HTR-8/SVneo (cell line): Measurements from ENCODE around the gene ABCB8.

ENCODE experiments used
- DNase-seq: peaks from one replicate; pipeline ENCODE4 v3.0.0; 2011; ENCODE audit warnings: low spot score, mixed read lengths; ENCODE audit not compliant: insufficient read length
- FAIRE-seq: peaks from 2 replicates; lab custom pipeline; 2011; peaks lifted over from hg19 to GRCh38; lab: Jason Lieb, UNC

Gene ABCB8

DNA sequence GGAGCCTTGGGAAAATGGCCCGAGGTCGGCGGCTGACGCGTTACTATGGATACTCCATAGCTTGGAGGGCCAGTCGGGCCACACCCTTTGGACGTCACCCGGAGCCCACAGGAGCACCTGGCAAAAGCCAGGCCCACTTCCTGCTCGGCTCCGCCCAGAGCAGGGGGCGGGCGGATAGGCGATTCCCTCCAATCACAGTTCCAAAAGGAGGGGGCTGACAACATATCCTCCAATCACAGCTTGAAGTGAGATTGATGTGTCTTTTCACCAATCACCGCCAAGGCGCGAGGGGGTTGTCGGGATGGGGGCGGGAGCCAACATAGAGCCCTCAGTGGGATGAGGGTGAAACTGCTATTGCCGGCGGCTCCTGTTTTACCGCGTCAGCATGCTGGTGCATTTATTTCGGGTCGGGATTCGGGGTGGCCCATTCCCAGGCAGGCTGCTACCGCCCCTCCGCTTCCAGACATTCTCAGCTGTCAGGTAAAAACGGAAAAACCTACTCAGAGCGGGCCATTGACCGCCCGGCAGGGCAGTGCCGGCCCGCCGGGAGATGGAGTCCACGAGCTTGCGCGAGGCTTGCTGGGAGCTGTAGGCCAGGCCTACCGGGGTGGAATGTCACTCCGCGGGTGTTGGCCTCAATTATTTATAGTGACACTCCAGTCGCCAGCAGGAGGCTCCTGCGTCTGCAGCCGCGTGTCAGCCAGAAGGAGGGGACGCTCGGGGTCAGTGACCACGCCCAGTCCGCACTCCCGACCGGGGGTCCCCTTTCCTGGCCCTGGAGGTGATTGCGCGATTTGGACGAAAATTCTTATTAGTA, at the start of gene ABCB8:
Gene ABCB8, plus strand, starts transcription at position 320 of the 817 bp plus-strand sequence. Its CDS starts 66 bp downstream, at position 386.
- FAIRE-seq (peak; percentile 26), DNase-seq (peak; percentile 99)

DNA sequence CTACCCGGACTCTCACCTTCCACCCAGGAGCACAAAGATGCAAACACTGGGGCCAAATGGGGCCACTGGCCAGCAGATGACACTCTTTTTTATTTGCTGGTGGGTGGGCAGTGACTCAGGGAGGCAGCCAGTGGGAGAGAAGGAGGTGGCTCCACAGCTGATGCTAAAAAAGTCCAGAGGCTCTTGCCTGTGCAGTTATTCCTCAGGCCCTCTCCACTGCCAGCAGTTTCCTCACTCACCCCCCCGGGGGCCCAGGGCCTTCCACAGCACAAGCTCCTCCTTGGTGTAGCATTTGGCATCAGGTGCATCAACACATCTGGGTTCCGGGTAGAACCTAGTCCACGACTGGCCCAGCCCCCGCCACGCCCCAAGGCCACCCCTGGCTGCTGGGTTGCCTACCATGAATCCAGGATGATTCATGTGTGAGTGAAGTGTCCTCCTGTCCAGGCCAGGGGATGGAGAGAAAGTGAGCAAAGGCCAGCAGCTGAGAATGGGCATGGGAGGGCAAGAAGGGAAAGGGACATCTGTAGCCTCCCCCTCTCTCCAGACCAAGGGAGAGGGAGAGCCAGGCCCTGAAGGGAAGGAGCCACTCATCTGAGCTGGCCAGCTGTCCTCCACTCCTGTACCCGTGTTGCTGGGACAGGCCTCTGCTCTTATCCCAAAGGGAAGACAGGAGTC, 48.4 kb upstream of the ABCB8 start:
- DNase-seq: no peak
- FAIRE-seq: no peak

DNA sequence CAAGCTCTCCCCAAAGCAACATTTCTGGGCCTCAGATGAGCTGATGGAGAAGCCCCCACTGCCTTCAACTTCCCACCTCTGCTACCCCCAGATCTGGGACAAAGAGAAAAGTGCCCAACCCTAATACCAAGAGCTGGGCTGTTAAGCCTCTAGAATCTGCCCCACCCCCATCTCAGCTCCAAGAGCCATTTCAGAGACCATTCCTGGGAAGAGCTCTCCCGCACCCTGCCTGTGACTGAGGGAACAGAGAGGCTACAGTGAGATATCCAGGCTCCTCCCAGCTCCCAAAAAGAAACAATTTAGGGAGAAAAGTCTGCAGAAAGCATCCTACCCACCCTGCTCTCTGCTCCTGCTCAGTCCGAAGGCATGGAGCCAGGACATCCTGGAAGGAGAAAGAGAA, 47.6 kb upstream of the ABCB8 start:
- no peak for DNase-seq
- FAIRE-seq: no peak

DNA sequence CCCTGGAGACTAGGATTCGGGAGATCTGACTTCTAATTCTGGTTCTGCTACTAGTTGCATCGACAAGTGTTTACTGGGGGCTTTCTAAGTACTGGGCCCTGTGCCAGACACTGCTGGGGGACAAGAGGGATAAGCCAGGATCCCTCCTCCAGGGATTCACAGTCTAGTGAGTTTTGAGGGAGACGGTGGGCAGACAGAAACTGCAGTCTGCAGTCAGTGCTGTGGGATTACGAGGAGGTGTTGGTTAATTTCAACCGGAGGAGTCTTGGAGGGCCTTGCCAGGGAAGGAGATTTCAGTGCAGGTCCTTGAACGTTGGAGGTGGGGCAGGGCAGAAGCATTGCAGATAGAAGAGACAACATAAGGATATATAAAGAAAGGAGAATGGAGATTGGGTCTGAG, 46.6 kb upstream of the ABCB8 start:
- no peak for FAIRE-seq
- DNase-seq: no peak

DNA sequence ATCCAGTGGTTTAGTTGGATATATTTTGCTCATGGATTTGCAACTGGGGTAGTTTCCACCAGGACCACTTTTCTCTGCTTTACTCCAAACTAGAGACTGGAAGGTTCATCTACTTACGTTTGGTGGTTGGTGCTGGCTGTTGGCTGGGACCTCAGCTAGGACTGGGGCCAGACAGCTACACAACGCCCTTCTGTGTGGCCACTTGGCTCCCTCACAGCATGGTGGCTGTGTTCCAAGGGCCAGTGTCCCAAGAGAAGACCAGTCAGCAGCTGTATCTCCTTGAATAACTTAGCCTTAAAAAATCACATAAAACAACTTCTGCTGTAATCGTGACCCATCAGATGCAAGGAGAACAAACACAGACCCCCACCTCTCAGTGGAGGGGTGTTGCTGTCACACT, 45.9 kb upstream of the ABCB8 start:
- DNase-seq (no peak), FAIRE-seq (no peak)

DNA sequence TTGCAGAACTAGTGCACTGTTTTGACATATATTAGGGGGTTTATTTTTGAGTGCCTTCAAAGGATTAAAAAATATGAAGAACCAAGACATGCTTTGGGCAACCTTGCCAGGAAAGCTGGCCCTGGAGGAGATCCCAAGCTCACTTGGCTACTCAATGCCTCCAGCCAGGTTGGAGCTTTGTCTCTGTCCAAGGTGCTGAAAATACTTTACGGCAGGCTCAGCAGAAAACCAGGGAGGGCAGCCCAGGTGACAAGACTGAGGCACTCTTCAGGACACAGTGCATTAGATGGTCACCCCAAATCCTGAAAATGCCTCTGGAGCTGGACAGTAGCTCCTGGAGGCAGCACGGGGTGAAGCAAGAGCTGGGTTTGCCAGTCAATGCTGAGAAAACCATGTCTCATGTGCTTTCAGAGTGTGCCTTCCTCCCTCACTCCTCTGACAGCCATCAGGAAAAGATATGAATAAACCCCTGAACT, 44.3 kb upstream of the ABCB8 start:
- DNase-seq: no peak
- FAIRE-seq: no peak

DNA sequence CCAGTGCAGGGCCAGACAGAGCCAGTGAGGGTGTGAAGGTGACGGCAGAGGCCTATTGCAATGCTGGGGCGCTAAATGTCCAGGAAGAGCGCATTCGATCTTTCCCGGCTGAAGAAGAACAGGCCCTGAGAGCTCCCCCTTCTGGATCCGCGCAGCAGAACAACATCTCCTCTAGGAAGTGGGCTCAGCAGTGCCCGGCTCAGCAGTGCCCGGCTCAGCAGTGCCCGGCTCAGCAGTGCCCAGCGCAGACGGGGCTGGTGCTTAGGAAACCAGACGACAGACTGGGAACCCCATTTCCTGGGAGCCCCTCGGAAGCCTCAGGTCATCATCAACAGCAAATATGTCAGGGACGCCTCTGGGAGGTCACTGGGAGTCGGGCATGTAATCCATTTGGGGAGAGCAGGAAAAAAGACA, 42.1 kb upstream of the ABCB8 start:
- DNase-seq: peak; percentile 33
- no peak for FAIRE-seq

DNA sequence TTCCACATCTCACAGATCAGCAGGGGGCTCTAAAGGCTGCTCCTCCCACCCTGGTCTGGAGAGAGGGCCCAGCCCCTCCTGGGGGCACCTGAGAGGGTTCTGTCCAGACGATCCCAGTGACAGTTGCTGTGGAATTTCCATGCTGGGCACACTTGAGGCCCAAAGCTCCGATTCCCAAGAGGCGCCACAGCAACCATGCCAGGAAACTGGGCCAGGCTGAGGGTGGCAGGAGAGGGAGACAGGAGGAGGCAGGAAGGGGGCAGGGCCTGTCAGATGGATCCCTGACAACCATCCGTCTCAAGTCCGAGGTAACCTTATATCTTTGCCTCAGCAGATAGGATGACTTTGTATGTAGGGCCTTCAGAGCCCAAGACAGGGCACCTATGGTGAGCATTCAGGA, 41.7 kb upstream of the ABCB8 start:
- DNase-seq (no peak), FAIRE-seq (no peak)

DNA sequence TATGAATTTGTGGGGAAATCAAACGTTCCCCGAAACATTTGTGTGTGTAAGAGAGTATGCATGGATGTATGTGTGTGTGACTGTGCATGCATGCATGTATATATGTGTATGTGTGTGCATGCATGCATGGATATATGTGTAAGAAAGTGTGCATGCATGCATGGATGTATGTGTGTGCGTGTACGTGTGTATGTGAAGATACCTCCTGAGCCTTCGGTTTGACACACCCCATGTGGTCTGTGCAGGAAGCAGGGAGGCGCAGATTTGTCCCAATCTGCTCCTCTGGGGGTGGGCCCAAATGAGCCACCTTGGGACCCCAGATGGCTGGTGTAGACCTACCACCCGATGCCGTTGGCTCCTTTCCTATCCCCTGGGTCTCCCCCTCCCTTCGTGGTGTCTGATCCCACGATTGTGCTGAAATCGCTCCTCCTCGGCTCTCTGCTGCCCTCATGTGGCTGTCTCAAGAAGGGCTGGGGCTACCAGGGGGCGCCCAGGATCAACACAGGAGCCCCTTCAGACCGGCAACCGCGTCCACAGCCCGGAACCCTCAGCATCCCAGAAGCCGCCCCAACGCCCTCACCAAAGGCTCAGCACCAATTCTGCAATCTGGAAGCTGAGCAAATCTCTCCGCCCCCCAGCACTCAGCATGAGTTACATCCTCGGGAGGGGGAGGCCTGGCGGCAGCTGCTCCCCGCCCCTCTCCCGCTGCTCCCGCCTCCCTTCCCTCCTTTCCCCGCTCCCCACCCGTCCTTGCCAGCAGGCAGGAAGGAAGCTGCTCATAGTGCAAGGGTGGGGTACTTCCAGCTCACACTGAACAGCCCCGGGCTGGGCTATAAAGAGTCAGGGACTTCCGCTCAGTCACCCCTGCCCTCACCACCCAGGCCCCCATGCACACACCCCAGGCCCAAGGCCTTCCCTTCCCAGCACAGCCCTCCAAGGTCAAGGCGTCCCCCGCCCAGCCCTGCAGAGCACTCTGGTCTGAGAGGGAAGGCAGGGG, 39.7 kb upstream of the ABCB8 start:
- FAIRE-seq (no peak), DNase-seq (peak; percentile 67)

DNA sequence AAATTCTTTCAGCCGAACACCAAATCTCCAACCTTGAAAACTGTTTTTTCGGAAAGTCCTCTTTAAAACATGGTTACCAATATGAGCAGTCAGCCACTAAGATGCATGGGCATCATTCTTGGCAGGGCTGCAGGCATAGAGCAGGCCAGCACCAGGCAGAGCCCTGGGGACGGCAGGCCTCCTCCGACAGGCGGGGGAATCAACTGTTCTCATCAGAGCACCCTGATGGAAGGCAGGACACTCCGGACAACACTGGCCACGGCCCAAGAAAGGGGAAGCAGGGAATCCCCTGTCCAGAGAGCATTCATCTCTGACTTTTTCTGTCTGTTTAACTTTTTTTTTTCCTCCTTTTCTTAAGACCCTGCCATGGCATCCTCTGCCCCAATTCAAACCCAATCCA, 38.8 kb upstream of the ABCB8 start:
- DNase-seq: no peak
- FAIRE-seq: no peak

DNA sequence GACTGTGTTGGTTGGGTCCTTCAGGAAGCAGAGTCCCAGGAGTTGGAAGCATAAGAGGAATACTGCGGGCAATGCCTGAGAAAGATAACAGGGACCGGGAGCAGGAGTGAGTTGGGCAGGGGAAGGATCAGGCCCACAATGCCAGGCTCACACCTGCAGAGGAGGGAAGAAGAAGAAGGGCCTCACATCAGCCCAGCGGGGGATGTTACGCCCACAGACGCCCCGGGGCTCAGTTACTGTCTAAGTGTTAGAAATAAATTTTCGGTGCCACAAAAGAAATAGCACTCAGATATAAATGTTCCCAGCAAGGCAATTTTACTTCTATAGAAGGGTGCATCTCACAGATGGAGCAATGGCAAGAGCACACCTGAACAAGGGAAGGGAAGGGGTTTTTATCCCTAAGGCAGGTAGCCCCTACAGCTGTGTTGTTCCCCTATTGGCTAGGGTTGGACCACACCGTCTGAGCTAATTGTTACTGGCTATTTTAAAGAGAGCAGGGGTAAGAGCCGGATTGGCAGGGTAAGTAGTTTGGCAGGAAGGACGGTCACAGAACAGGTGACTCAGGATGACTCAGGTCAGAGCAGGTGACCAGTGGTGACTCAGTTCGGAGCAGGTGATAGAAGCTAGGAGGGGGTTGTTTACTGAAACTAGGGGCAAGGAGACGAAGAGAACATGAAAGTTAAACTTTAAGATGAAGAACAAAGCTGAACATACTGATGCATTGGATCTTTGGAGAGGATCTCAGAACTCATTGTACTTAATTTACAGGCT, 37.6 kb upstream of the ABCB8 start, which contains the start of gene NOS3:
Gene NOS3, plus strand, starts transcription at position 602 of the 771 bp plus-strand sequence. CDS start 2,787 bp downstream, outside the sequence.
- FAIRE-seq (no peak), DNase-seq (no peak)

DNA sequence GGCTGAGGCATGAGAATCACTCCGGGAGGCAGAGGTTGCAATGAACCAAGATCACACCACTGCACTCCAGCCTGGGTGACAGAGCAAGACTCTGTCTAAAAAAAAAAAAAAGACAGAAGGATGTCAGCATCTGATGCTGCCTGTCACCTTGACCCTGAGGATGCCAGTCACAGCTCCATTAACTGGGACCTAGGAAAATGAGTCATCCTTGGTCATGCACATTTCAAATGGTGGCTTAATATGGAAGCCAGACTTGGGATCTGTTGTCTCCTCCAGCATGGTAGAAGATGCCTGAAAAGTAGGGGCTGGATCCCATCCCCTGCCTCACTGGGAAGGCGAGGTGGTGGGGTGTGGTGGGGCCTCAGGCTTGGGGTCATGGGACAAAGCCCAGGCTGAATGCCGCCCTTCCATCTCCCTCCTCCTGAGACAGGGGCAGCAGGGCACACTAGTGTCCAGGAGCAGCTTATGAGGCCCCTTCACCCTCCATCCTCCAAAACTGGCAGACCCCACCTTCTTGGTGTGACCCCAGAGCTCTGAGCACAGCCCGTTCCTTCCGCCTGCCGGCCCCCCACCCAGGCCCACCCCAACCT, 36.1 kb upstream of the ABCB8 start:
- FAIRE-seq: no peak
- no peak for DNase-seq

DNA sequence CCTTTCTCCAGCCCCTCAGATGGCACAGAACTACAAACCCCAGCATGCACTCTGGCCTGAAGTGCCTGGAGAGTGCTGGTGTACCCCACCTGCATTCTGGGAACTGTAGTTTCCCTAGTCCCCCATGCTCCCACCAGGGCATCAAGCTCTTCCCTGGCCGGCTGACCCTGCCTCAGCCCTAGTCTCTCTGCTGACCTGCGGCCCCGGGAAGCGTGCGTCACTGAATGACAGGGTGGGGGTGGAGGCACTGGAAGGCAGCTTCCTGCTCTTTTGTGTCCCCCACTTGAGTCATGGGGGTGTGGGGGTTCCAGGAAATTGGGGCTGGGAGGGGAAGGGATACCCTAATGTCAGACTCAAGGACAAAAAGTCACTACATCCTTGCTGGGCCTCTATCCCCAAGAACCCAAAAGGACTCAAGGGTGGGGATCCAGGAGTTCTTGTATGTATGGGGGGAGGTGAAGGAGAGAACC, 35.4 kb upstream of the ABCB8 start:
- FAIRE-seq (no peak), DNase-seq (no peak)

DNA sequence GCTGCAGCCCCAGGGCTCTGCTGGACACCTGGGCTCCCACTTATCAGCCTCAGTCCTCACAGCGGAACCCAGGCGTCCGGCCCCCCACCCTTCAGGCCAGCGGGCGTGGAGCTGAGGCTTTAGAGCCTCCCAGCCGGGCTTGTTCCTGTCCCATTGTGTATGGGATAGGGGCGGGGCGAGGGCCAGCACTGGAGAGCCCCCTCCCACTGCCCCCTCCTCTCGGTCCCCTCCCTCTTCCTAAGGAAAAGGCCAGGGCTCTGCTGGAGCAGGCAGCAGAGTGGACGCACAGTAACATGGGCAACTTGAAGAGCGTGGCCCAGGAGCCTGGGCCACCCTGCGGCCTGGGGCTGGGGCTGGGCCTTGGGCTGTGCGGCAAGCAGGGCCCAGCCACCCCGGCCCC, 34.7 kb upstream of the ABCB8 start:
- FAIRE-seq (no peak), DNase-seq (no peak)

DNA sequence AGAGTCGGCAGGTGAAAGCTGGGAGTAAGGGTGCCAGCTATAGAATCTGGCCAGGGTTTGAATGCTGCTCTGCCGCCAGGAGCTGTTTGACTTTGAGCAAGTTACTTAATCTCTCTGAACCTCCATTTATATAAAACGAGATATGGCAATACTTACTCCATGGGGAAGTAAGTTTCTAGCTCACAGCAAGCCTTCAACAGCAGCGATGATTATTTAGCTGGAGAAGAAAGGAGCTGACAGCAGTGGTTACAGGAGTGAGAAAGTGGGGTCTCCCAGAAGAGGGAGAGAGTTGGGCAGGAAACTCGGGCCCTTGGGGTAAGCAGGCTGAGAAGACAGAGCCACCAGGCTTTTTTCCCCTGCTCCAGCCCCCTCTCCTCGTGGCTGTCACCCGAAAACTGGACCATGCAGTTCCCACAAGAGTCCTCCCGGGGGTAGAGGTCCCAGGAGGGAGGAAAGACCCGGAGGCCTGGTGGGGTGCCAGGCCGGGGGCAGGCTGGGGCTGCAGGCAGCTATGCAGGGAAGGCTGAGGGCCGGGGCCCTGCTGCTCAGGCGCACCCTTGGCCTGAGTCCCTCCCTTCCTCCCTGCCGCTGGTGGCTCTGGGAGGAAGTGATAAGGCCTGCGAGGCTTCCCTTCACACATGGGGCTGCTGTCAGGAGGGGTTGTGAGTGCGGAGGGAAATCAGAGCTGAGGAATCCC, 34.0 kb upstream of the ABCB8 start:
- DNase-seq (no peak), FAIRE-seq (no peak)

DNA sequence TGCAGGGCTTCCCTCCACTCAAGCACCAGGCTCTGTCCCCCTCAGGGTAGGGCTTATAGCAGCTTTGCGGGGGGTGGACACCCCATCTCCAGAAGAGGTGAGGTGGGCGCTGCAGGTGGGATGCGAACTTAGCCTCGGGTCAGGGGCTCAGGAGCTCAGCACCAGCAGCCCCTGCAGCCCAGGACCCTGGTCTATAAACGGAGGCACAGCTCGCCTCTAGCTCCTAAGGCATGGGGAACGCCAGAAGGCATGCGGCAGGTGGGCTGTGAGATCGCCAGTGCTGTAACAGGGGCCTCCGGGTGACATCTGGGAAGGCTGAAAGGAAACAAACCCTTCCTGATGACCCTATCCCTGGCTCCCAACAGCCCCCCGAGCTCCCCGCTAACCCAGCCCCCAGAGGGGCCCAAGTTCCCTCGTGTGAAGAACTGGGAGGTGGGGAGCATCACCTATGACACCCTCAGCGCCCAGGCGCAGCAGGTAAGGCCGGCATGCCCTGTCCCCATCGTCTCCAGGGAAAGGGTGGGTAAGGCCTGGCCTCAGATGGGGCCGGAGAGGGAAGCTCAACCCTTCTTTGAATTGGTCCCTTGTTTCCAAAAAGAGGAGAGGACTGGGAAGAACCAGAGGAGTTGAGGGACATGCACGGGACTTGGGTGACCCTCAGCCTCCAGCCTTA, 33.3 kb upstream of the ABCB8 start:
- DNase-seq (no peak), FAIRE-seq (no peak)

DNA sequence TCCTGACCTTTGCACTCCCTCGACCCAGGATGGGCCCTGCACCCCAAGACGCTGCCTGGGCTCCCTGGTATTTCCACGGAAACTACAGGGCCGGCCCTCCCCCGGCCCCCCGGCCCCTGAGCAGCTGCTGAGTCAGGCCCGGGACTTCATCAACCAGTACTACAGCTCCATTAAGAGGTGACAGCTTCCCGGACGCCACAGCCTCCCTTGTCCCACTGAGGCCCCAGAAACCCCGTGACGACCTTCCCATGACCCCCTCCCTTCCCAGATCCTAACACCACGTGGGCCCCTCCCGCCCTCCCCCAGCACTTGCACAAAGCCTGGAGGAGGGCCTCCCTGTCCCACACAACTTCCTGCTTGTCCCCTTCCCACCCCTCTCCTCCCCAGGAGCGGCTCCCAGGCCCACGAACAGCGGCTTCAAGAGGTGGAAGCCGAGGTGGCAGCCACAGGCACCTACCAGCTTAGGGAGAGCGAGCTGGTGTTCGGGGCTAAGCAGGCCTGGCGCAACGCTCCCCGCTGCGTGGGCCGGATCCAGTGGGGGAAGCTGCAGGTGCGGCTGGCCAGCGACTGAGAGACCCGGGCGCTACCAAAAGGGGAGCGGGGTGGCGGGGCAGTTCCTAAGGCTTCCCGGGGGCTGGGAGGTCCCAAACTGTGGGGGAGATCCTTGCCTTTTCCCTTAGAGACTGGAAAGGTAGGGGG, 31.7 kb upstream of the ABCB8 start:
- no peak for DNase-seq
- no peak for FAIRE-seq
